Fibroblast of lung (primary cell): Measurements from ENCODE around the gene ZBTB7C.

ENCODE experiments used
- CTCF ChIP-seq, 2 donors: IDR thresholded peaks in 1 of 2; conservative IDR thresholded peaks in 1 of 2; 1 replicate in 1 of 2; 2 replicates in 1 of 2; pipeline ENCODE4 v1.5.1; 2011 to 2012; ENCODE audit warnings: low read length in 2 of 2, control low read depth in 1 of 2, inconsistent platforms in 1 of 2, low read depth in 1 of 2, mild to moderate bottlenecking in 1 of 2
- EZH2 ChIP-seq: IDR thresholded peaks from 2 replicates; pipeline ENCODE4 v1.5.1; 2012; ENCODE audit warnings: low read length, control low read depth, mild to moderate bottlenecking; ENCODE audit errors: missing control alignments

- no peak for TF ChIP-seq CTCF (conservative IDR thresholded peaks at IDR 0.05 in 1 of 2, IDR thresholded peaks at IDR 0.05 in 1 of 2; ENCODE audit: low read depth in 1 of 2, low read length in 2 of 2)
- TF ChIP-seq EZH2, result no peak
Measured at GRCh38 chr18:48137374-48138081, 271.7 kb downstream of the ZBTB7C start.
